Measurements from ENCODE around the gene SLC39A11.

Gene SLC39A11

DNA sequence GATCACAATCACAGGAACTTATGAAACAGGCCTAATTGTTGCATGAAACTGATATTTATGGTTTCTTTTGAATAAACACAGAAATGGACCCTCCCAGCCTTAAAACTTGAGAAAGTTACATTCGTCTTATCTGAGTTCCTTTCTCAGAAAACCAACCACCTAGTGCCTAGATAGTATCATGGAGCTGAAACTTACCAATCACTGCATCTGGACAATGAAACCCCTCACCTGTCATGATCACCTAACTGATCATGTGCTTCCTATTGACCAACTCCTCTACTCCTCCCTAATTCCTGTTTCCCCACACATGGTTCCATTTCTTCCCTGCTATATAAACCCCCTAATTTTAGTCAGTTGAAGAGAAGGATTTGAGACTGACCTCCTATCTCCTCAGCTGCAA is 216.1 kb downstream of the SLC39A11 start:
- no peak for DNase-seq (ENCODE audit: low read depth in 2 of 2)

GRCh38 chr17:72875361-72875760 is 217.1 kb downstream of the SLC39A11 start:
- DNase-seq (ENCODE audit: low read depth in 2 of 2) = no peak

DNA sequence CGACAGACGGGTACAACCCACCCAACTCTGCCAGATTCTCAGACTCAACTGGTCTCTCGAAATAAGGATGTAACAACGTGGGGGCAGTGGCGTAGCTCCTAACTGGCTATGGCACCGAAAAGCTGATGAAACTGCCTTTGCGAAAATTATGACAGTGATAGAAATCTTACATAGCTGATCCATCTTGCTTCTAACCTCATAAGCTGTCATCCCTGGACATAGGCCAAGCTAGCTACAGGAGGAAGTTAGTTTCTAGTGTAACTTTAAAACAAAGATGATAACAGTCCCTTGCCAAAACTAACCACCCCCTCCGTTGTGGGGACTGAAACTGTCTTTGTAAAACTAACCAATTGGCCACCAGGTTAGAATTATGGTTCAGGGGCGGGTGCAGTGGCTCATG is 220.1 kb downstream of the SLC39A11 start:
- peak in 1 of 2 experiments; percentile 5 for DNase-seq (ENCODE audit: low read depth in 2 of 2)

DNA sequence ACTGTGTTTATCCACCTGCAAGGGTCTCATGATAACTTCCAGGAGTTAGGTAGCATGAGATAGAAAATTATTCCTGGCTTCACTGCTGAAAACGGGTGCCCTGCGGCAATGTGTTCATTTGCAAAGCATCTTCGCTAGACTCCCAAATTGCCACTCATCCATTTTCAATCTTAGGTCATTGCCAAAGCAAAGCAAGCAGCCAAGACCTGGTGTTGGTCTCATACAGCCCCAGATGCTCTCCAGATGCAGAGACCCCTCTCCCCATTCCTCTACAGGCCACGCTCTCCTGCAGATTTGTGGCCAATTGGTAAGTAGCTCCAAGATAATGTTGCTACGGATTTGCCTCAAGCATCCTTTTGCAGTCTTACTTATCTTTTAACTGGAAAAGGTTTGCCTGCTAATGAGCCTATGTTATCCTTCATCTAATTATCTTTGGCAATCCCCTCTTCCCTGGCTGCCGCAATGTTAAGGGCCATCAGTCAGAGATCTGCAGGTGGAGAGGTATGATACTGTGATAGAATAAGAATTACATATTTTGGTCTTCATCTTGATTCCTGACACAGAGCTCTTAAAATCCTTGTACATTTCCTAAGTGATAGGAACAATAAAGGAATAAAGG is 222.0 kb downstream of the SLC39A11 start:
- no peak for DNase-seq (ENCODE audit: low read depth in 2 of 2)

- no peak for DNase-seq (ENCODE audit: low read depth in 2 of 2)
Observed at GRCh38 chr17:72869630-72870029, 222.9 kb downstream of the SLC39A11 start.

DNA sequence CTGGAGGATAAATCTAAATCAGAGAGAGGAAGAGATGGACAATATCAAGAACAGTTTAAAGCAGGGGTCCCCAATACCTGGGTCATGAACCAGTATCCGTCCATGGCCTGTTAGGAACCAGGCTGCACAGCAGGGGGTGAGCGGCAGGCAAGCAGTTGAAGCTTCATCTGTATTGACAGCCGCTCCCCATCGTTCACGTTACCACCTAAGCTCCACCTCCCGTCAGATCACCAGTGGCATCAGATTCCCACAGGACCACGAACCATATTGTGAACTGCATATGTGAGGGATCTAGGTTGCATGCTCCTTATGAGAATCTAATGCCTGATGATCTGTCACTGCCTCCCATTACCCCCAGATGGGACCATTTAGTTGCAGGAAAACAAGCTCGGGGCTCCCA is 226.5 kb downstream of the SLC39A11 start:
- no peak for DNase-seq (ENCODE audit: low read depth in 2 of 2)

DNA sequence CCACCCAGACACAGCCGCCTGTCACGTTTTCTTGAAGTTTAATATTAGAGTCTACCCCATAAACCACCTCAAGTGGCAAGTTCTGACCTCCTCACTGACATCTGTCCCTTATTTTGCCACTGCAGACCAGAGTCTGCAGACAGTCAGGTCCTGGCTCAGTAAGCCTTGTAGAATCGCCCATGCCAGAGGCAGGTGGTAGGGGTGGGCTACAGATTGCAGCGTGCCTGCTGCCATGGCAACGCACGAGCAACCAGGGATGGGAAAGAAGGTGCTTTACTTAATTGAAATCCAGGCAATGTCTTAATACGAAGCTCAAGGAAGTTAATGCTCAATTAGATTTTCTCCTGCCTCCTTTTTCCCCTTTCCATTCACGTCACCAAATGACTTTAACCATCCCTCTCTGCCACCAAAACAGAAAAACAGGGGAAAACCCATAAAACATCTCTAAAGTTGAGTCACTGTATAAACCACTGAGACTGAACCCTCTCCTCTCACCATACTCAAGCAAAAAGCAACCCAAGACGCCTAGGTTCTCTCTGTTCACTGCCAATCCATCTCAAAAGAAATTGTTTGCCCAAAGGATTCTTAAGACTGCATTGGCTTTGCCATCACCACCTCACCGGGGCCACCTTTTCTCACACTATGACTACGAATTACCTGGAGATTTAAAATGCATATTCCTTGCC is 228.8 kb downstream of the SLC39A11 start:
- DNase-seq (ENCODE audit: low read depth in 2 of 2) = no peak

DNA sequence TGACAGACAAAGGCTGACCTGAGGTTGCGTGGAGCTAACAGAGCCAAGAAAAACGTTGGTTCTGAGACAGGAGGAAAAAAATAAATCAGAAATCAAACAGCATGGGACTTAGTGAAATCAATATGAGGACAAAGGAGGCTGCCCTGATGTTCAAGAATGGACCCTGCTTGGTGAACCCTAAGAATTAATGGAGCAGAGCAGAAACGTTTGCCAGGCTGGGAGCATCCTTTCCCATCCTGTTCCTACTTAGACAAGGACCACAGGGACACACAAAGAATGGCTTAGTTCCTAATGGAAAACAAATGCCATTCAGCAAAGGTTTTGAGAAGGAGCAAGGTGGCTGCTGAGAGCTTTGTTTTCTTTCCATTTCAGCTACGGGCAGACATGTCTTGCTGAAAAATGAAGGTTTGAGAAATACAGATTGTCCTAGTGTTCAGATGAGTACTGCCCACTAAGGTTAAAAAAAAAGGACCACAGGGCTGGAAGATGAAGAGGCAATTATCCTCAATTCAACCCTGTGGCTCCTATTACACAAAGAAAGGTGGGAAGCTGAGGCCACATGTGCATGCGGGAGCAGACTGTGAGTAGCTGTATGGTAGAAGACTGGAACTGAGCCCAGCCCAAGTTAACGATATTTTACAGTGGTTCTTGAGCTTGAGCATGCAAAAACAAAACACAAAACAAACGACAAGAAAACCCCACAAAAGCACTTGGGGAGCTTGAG is 230.1 kb downstream of the SLC39A11 start:
- DNase-seq (ENCODE audit: low read depth in 2 of 2) = no peak

GRCh38 chr17:72861811-72862210 is 230.7 kb downstream of the SLC39A11 start:
- no peak for DNase-seq (ENCODE audit: low read depth in 2 of 2)

DNA sequence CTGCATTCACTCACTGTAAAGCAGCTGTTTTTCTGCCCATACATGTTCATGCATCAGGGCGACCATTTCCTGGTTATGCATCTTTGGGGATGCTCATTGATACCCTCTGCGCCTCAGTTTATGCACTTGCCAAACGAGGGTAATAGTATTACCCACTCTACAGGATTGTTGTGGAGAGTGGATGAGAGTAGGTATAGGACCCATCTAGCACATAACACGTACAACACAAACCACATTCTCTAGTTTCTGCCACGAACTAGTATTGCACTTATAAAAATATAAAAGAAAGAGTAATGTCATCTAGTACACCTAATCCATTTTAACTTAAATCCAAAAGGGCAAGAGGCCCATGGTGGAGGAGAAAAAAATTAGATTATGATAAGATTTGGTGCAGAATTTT is 231.7 kb downstream of the SLC39A11 start:
- no peak for DNase-seq (ENCODE audit: low read depth in 2 of 2)

DNA sequence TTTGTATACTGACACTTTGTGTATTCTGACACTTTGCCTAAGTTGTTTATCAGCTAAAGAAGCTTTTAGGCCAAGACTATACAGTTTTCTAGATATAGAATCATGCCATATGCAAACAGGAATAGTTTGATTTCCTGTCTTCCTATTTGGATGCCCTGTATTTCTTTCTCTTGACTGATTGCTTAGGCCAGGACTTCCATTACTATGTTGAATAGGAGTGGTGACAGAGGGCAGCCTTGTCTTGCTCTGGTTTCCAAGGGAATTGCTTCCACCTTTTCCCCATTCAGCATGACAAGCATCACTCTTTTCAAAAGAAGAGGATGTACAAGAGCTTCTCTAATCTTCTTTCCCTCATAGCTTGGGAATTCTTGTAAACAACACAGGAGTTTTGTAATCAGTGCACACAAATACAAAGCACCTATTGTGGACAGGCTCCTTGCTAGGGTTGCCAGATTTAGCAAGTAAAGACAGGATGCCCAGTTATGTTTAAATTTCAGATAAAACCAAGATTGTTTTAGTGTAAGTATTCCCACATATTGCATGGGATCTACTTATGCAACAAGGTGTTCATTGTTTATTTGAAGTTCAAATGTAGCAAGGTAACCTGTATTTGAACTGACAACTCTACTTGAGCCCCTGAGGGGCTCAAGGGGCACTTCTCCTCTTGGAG is 233.5 kb downstream of the SLC39A11 start:
- no peak for DNase-seq (ENCODE audit: low read depth in 2 of 2)

DNA sequence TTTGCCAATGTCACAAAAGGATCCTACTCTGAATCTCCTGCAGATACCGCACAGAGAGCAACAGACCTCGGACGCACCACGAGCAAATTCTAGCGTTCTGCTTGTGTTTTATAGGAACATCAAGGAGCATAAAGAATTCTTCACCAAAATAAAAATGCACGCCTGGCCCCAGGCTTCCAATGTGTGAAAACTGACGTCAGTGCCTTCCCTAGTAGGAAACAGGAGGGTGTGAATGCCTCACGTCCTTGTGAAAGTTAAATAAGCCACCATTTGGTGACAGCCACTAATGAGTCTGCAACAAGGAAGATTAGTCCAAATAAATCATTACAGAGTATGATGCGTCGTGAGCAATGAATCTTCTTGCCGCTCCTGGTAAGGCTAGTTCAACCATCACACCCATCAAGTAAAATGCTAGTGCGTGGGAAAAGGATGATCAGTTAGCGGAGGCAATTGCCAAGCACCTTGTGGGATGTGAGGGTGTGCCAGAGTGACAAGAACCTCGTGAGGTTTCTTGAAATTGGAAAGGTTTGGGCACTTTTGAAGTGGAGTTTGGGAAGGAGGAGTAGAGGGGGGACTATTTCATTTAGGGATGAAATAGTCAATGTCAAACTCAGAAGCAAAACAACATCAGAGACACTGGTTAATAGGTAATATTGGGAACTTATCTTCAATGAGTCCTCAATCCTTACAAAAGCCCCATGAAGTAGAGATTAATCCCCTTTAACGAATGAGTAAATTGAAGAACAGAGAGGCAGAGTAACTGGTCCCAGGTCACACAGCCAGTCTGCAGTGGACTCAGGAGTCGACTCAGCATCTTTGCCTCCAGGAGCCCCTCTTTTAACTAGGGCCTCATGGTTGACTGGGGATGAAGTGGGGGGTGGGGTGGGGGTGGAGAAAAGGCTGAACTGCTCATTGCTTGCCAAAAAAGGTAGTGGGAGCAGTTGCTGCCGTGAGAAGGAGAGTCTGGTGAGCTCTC is 238.8 kb downstream of the SLC39A11 start:
- DNase-seq (ENCODE audit: low read depth in 2 of 2) = no peak

- DNase-seq (ENCODE audit: low read depth in 2 of 2) = no peak
Observed at GRCh38 chr17:72852277-72852938, 240.1 kb downstream of the SLC39A11 start.

DNA sequence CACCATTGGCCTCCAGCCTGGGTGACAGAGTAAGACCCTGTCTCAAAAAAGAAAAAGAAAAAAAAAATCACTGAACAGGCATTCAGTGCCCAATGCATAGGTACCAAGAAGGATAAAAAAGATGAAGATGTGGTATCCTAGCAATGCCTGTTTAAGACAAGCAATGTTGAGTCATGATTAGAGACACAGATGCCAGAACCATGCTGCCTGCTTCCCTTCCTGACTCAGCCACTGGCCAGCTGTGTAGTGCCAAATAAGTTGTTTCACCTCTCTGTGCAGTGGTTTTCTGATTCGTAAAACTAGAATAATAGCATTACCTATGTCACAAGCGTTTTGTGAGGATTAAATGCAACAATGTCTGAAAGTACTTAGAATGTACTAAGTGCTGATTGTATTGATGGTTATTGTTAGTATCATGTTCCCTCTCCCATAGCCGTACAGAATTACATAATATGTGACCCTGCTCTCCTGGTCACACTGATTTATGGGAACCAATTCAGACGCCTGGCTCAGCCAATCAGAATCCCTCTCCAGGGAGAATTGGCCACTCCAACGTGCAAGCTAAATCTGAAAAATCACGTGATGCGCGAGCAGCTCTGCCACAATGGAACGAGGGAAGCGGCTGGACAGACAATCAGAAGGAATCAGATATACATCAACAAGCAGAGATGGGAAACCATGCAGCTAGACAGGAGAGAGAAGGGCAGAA is 241.9 kb downstream of the SLC39A11 start:
- peak in 1 of 2 experiments; percentile 9 for DNase-seq (ENCODE audit: low read depth in 2 of 2)

DNA sequence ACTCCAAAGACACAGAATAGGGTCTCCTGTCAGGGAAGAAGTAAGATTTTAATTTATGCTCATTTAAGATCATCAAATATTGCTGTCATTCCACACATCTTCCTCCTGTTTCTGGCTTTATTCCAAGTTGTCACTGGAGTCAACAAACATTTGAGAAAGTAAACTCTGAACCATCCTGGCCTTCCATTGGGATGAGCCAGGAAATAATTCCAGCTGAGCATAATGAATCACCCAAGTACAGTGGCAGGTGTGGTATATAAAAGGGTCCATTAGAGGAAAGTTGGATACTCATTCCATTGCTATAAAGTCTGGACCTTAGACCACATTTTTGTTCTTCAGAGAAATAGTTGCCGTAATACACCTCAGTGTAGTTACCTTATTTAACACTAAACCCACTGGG is 246.1 kb downstream of the SLC39A11 start:
- DNase-seq (ENCODE audit: low read depth in 2 of 2) = no peak

GRCh38 chr17:72843591-72843990 is 248.9 kb downstream of the SLC39A11 start:
- DNase-seq (ENCODE audit: low read depth in 2 of 2) = no peak

DNA sequence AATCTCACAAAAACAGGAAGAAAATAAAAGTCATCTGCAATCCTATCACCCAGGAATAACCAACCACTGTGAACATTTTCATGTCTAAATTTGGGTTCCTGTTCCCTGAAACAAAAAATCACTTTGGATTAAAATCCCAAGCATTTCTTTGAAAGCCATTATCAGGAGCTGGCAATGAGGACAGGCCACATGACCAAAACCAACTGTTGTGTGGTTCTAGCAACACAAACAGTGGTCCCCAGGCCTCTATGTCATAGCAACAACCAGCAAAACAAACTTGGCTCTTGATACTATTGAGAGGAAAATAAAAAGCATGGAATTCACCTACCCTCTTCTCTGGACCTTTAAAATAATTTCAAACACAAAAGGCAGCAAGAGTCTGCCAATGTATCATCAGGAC is 252.5 kb downstream of the SLC39A11 start:
- DNase-seq (ENCODE audit: low read depth in 2 of 2) = no peak

- DNase-seq (ENCODE audit: low read depth in 2 of 2) = peak; percentile 34 to 52
Observed at GRCh38 chr17:72839131-72839725, 253.3 kb downstream of the SLC39A11 start.

GRCh38 chr17:72838581-72838980 is 253.9 kb downstream of the SLC39A11 start:
- DNase-seq (ENCODE audit: low read depth in 2 of 2) = no peak

DNA sequence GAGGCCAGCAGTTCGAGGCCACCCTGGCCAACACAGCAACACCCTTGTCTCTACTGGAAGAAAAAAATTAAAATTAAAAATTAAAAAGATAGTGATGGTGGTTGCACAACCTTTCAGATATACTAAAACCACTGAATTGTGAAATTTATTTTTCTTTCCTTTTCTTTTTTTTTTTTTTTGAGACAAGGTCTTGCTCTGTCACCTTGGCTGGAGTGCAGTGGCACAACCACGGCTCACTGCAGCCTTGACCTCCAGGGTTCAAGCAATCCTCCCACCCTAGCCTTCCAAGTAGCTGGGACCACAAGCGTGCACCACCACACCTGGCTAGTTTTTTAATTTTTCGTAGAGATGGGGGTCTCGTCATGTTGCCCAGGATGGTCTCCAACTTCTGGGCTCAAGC is 254.4 kb downstream of the SLC39A11 start:
- no peak for DNase-seq (ENCODE audit: low read depth in 2 of 2)
